GM12874 (cell line): Measurements from ENCODE around the gene DTX3.

ENCODE experiments used
- TF ChIP-seq, protein P1 (sequence below): IDR thresholded peaks from 2 replicates; pipeline ENCODE4 v1.5.1; 2011; ENCODE audit warnings: low read depth, mild to moderate bottlenecking, control low read depth, low read length, moderate library complexity; ENCODE audit not compliant: insufficient read depth

DTX3 gene

DNA sequence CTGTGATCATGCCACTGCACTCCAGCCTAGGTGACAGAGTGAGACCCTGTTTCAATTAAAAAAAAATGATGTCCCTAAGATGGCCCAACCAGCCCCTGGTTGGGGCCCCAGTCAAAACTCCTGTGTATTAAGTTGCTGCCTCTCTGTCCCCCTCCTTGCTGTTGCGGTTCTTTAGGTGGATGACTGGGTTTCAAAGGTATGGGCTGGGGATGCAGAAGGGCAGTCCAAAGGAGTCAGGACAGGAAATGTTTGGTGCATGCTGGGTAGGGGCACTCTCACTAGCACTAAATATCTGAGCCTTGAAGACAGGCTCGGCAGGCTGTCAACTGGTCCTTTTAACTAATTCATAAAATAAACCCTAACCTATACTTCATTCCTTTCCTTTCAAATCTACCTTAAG is 25.6 kb upstream of the DTX3 start:
- TF ChIP-seq, protein P1, sequence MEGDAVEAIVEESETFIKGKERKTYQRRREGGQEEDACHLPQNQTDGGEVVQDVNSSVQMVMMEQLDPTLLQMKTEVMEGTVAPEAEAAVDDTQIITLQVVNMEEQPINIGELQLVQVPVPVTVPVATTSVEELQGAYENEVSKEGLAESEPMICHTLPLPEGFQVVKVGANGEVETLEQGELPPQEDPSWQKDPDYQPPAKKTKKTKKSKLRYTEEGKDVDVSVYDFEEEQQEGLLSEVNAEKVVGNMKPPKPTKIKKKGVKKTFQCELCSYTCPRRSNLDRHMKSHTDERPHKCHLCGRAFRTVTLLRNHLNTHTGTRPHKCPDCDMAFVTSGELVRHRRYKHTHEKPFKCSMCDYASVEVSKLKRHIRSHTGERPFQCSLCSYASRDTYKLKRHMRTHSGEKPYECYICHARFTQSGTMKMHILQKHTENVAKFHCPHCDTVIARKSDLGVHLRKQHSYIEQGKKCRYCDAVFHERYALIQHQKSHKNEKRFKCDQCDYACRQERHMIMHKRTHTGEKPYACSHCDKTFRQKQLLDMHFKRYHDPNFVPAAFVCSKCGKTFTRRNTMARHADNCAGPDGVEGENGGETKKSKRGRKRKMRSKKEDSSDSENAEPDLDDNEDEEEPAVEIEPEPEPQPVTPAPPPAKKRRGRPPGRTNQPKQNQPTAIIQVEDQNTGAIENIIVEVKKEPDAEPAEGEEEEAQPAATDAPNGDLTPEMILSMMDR: no peak

DNA sequence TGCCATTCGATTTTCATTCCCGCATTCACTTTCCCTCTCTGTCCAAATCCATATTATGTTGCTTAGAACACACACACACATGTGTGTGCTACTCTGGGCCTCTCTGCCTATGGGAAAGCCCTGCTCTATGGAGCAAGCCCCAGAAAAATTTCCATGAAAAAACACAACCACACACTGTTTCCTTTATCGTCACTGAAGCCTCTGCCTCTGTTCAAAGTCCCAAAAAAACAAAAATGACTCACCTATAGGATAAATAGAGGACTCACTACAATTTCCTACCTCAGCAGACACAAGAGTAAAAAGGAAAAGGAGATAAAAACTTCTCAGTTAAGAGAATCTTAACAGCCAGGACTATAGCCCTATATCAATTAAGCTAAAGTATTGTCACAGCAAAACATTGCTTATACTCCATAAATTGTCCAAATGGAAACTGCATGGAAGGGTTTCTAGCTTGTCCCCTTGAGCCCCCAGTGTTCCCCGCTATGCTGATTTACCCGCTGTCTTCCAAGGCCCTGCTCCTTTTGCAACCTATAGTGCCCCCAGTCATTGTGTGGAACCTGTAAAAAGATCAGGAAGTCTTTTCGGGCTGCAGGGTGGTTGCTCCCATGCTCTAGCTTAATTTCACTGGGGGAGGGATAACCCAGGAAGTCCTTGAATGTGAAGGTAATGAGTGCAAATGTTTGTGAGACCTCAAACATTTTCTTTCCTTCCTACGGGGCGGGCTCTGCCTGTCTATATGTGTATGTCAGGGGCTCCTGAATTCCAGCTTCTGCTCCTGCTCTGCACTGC is 24.8 kb upstream of the DTX3 start:
- TF ChIP-seq, protein P1: no peak

DNA sequence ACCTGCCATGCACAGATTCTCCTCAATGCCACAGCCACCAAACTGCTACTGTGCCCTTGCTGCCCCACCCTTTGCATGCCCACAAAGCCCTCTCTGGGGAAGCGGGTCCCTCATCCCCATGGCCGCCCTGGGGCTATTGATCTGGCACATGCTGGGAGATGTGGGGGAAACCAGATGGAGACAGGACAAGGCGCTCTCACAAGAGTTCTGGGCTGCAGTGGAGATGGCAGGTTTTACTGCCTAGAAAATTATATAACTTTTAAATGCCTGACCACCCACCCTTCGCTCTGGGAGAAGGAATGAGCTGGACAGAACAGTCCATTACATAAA is 24.2 kb upstream of the DTX3 start:
- TF ChIP-seq, protein P1: no peak

DNA sequence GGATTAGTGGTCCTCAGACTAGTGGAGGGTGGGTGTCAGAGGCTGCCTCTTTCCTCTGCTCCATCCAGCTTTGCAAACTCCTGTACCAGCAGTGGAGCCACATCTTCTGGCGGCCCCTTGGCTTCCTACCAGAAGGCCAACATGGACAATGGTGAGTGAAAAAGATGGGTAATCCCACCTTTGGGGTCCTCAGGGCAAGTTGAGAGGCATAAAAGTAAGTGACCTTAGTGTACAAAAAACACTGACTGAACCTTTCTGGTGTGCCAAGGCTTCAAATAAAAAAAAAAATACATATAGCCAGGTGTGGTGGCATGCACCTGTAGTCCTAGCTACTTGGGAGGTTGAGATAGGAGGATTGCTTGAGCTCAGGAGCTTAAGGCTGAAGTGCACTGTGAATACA is 22.8 kb upstream of the DTX3 start:
- TF ChIP-seq, protein P1: no peak

DNA sequence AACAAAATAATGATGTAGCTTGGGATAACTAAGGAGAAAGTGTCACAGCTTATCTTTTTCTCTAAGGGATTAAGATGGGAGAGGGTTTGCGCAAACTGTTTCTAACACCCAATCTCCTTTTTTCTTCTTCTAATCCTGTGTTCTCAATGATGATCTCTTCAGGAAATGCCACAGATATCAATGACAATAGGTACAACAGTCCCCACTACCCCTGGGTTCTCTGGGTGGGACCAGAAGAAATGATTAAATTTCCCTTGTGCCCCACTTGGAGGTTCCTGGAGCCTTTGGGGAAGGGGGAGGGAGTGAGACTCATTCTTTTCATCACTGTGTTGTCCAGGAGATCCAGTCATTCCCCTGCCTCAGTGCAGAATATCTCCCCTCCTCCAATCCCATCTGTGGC is 22.2 kb upstream of the DTX3 start:
- TF ChIP-seq, protein P1: no peak

DNA sequence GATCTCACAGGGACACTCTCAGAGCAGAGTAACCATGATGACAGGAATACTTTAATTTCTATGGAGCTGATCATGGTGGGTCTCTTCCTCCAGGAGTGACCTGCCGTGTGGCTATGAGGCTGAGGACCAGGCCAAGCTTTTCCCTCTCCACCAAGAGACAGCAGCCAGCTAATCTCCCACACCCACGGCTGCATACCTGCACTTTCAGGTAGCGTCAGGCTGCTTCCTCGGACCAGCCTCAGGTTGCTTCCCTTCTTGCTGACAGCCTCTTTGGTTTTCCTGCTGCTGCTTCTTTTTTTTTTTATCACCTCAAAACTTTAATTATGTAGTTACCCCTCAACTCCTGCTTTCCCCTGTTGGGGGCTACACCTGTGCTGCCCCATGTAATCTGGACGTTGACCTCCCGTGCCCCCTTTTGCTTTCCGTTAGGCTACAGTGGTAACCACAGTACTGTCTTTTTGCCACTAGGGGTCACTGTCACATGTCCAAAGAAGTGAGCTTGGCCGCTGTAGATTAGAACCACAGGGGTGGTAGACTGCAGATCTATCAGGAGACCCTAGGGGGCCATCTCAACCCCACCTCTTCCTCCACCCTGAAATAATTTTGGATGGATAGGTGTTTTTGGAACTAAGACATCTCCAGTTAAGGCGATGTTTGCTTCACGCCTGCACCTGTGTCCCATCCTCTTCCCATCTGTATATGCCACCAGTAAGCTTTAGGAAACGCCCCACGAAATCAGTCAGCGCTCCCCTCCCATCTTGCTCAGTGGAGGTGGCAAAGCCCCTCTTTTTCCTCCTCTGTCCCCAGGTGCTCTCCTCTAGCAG is 21.4 kb upstream of the DTX3 start:
- TF ChIP-seq, protein P1: peak; percentile 89

DNA sequence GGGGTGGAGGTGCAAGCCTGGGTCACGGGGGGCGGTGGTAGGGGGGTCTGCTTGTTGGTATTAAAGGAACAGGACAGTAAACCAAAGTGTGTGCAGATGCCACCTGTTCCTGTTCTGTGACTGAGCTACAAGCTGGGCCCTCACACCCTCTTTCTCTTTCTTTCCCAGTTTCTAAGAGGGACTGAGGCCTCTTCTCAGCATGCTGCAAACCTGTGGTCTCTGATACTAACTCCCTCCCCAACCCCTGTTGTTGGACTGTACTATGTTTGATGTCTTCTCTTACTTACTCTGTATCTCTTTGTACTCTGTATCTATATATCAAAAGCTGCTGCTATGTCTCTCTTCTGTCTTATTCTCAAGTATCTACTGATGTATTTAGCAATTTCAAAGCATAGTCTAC is 20.6 kb upstream of the DTX3 start:
- TF ChIP-seq, protein P1: no peak
